Progenitor cell of endocrine pancreas (in vitro differentiated cells): ENCODE results near the gene STK11IP. TPM values are rescaled to one million over a fixed set of nuclear protein-coding genes. Genes with fewer than 3 reads are reported as not detected.

Source experiments
- DNase-seq: peaks from one replicate; pipeline ENCODE4 v3.0.0; 2021; ENCODE audit warnings: low spot score; ENCODE audit not compliant: unreplicated experiment
- H3K27ac Mint-ChIP-seq: 2 replicates; pipeline ENCODE4 v1.8.0; 2021; ENCODE audit warnings: mild to moderate bottlenecking, moderate library complexity, mixed read lengths
- H3K27me3 Mint-ChIP-seq: 2 replicates; pipeline ENCODE4 v1.8.0; 2021; ENCODE audit warnings: mixed read lengths
- H3K36me3 Mint-ChIP-seq: 2 replicates; pipeline ENCODE4 v1.8.0; 2022; ENCODE audit warnings: mixed read lengths; ENCODE audit not compliant: insufficient read depth
- H3K4me1 Mint-ChIP-seq: 2 replicates; pipeline ENCODE4 v1.8.0; 2021; ENCODE audit warnings: low read depth, mixed read lengths
- H3K4me3 Mint-ChIP-seq: 2 replicates; pipeline ENCODE4 v1.8.0; 2021; ENCODE audit warnings: low read depth, mild to moderate bottlenecking, moderate library complexity, mixed read lengths
- H3K9me3 Mint-ChIP-seq: 2 replicates; pipeline ENCODE4 v1.8.0; 2021; ENCODE audit warnings: low read depth, mixed read lengths
- CTCF ChIP-seq: fragments of 200-600 bp; sonication (generic); IDR thresholded peaks from one replicate; pipeline ENCODE4 v1.5.0; 2021; ENCODE audit warnings: antibody characterized with exemption, mild to moderate bottlenecking; ENCODE audit not compliant: unreplicated experiment
- total RNA-seq: library from RNA; stranded (reverse); gene quantifications from 2 replicates; pipeline ENCODE4 v1.2.1, GENCODE V29; 2021

STK11IP gene
- total RNA-seq, 1 donor from 2014 or later, result 39.7 TPM

GRCh38 chr2:219575566-219576504 lies 21.8 kb upstream of the STK11IP start:
- Mint-ChIP-seq H3K27ac (peak overlapping the region; percentile 86), H3K36me3 (no peaks in the 10 kb centered on the region), H3K4me3 (no peak overlapping the region), H3K9me3 (no peaks in the 10 kb centered on the region), H3K4me1 (peaks cover 37% of the 10 kb centered on the region), H3K27me3 (no peaks in the 10 kb centered on the region)
- TF ChIP-seq CTCF, result no peak
- no peak for DNase-seq

- no peaks in the 10 kb centered on the region for H3K36me3 Mint-ChIP-seq
- H3K27me3 Mint-ChIP-seq, result no peaks in the 10 kb centered on the region
- H3K4me3 Mint-ChIP-seq, result peak overlapping the region; percentile 17
- TF ChIP-seq CTCF, result no peak
- H3K4me1 Mint-ChIP-seq, result peaks cover 36% of the 10 kb centered on the region
- peak; percentile 61 for DNase-seq
- H3K27ac Mint-ChIP-seq, result peak overlapping the region; percentile 86
- no peaks in the 10 kb centered on the region for H3K9me3 Mint-ChIP-seq
Observed at GRCh38 chr2:219576505-219577388, 20.9 kb upstream of the STK11IP start.

- H3K4me3 Mint-ChIP-seq, result no peak overlapping the region
- no peaks in the 10 kb centered on the region for H3K36me3 Mint-ChIP-seq
- H3K4me1 Mint-ChIP-seq, result peaks cover 31% of the 10 kb centered on the region
- no peaks in the 10 kb centered on the region for H3K27me3 Mint-ChIP-seq
- no peak overlapping the region for H3K27ac Mint-ChIP-seq
- TF ChIP-seq CTCF, result no peak
- no peaks in the 10 kb centered on the region for H3K9me3 Mint-ChIP-seq
- no peak for DNase-seq
Observed at GRCh38 chr2:219578811-219579613, 18.6 kb upstream of the STK11IP start.

- TF ChIP-seq CTCF, result no peak
- Mint-ChIP-seq H3K4me1 (peaks cover 19% of the 10 kb centered on the region), H3K36me3 (no peaks in the 10 kb centered on the region), H3K27ac (no peak overlapping the region), H3K4me3 (no peak overlapping the region), H3K9me3 (no peaks in the 10 kb centered on the region), H3K27me3 (peaks cover 9% of the 10 kb centered on the region)
- no peak for DNase-seq
Observed at GRCh38 chr2:219581346-219581745, 16.3 kb upstream of the STK11IP start.

- no peak for TF ChIP-seq CTCF
- no peak for DNase-seq
- Mint-ChIP-seq H3K4me1 (peaks cover 3% of the 10 kb centered on the region), H3K36me3 (no peaks in the 10 kb centered on the region), H3K4me3 (no peak overlapping the region), H3K27me3 (peaks cover 8% of the 10 kb centered on the region), H3K9me3 (no peaks in the 10 kb centered on the region), H3K27ac (no peak overlapping the region)
Observed at GRCh38 chr2:219591091-219591490, 6.6 kb upstream of the STK11IP start.
